ENCODE measurements around the gene ST6GALNAC4. TPM values are rescaled to one million over a fixed set of nuclear protein-coding genes. Genes with fewer than 3 reads are reported as not detected.
A peak's percentile ranks its signal among the peaks of the same experiment; 100 is the strongest.

ST6GALNAC4 gene
- total RNA-seq, 2 experiments from 2014 or later, result 118 to 180 TPM

DNA sequence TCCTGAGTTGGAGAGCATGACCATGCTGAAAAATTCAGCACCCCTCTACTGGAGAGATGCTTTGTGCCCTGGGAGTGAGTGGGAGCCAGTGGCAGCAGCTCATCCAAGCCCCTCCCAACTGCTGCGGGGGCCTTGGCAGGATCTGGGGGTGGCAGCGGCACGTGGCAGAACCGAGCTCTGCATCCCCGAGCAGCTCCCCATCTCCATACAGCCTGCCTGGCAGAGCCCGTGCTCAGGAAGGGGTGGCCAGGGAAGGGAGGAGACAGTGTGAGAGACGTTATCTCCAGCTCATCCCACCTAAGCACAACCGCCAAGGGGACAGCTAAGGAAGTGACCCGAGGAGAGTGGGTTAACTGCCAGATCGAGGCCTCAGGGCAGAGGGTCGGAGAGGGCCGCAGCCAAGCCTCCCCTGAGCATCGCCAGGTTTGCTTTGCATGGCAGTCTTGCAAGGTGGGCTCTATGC is 38.0 kb upstream of the ST6GALNAC4 start:
- Histone ChIP-seq H3K4me2 (ENCODE audit: low read length) (peak overlapping the region; percentile 13; the same call in 1 of the 2 replicates), H3K9me3 (ENCODE audit: low read length) (no peaks in the 10 kb centered on the region; the same call in 1 of the 2 replicates), H3K79me2 (ENCODE audit: insufficient read depth, low read depth, low read length) (peaks cover 76% of the 10 kb centered on the region), H4K20me1 (ENCODE audit: insufficient read depth, low read length) (0 out of 2 replicates have a peak, but pooled peaks cover 9% of the 10 kb centered on the region), H3K4me3 (ENCODE audit: low read depth, low read length, poor library complexity, severe bottlenecking) (no peak overlapping the region), H3K9me2 (ENCODE audit: insufficient read depth, low read length) (no peaks in the 10 kb centered on the region), H3K36me3 (ENCODE audit: insufficient read depth, low read length) (peaks cover 54% of the 10 kb centered on the region), H2AFZ (ENCODE audit: low read length) (no peak overlapping the region), H3K4me1 (ENCODE audit: insufficient read depth, low read length, poor library complexity, severe bottlenecking) (peaks cover 16% of the 10 kb centered on the region), H3K27ac (ENCODE audit: low read depth, low read length, poor library complexity, severe bottlenecking) (no peak overlapping the region)
- intact Hi-C loops (cut with micrococcal nuclease; ENCODE audit: unreplicated experiment), result loop anchor here (1.0 kb wide), 2 partner anchors 24 to 80 kb away; no protein-coding TSS in a partner anchor
- BruUV-seq (replicated peaks), result no TSS peak
- TF ChIP-seq, protein P1, sequence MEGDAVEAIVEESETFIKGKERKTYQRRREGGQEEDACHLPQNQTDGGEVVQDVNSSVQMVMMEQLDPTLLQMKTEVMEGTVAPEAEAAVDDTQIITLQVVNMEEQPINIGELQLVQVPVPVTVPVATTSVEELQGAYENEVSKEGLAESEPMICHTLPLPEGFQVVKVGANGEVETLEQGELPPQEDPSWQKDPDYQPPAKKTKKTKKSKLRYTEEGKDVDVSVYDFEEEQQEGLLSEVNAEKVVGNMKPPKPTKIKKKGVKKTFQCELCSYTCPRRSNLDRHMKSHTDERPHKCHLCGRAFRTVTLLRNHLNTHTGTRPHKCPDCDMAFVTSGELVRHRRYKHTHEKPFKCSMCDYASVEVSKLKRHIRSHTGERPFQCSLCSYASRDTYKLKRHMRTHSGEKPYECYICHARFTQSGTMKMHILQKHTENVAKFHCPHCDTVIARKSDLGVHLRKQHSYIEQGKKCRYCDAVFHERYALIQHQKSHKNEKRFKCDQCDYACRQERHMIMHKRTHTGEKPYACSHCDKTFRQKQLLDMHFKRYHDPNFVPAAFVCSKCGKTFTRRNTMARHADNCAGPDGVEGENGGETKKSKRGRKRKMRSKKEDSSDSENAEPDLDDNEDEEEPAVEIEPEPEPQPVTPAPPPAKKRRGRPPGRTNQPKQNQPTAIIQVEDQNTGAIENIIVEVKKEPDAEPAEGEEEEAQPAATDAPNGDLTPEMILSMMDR (conservative IDR thresholded peaks at IDR 0.05; ENCODE audit: low read length), result no peak
- no peak for TF ChIP-seq EZH2phosphoT487 (IDR thresholded peaks at IDR 0.05; ENCODE audit: borderline replicate concordance, low read depth, low read length)
- ChIA-PET CTCF (ENCODE audit: unreplicated experiment) (interaction anchor here (0.6 to 3.0 kb wide), 6 partner anchors 11 to 89 kb away, joined by 3 to 15 read pairs (median 4); no protein-coding TSS in a partner anchor), POLR2A (interaction anchor here (0.5 to 3.5 kb wide), 3 partner anchors 8 to 687 kb away, joined by 3 to 12 read pairs (median 3); no protein-coding TSS in a partner anchor)
- no peak for DNase-seq (ENCODE audit: low spot score)

DNA sequence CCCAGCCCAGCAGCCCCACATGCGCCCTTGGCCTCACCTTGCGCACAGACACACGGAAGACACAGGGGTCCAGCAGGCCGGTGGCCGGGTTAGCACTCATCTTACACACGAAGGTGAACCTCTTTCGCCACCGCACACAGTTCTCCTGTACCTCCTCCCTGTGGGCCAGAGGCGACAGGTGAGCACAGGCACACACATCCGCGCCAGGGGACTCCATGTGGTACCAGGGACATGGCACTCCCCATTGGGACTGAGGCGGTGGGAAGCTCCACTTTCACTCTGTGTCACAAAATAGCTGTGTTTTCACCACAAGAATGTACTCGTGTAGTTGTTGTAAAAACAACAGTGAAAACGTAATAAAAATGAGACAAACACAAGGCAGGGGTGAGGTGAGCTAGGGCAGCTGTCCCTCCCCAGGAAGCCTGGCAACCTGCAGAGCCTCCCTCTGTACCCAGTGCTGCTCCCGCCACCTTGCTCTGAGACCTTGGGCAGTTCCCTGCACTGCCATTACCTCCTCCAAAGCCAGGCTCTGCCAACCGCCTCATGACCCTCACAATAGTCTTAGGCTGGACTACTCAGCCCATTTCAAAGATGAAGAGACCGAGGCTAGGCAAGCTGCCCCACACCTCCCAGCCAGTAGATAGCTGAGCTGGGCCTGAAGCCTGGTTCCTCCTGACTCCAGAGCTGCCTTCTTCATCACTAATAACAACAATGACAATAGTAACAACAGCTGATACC is 37.1 kb upstream of the ST6GALNAC4 start:
- H4K20me1 ChIP-seq (ENCODE audit: insufficient read depth, low read length), result 0 out of 2 replicates have a peak, but pooled peaks cover 9% of the 10 kb centered on the region
- H3K4me3 ChIP-seq (ENCODE audit: low read depth, low read length, poor library complexity, severe bottlenecking), result no peak overlapping the region
- no peak overlapping the region for H3K27ac ChIP-seq (ENCODE audit: low read depth, low read length, poor library complexity, severe bottlenecking)
- TF ChIP-seq, protein P1 (conservative IDR thresholded peaks at IDR 0.05; ENCODE audit: low read length), result no peak
- no peak for TF ChIP-seq EZH2phosphoT487 (IDR thresholded peaks at IDR 0.05; ENCODE audit: borderline replicate concordance, low read depth, low read length)
- H3K4me1 ChIP-seq (ENCODE audit: insufficient read depth, low read length, poor library complexity, severe bottlenecking), result peaks cover 16% of the 10 kb centered on the region
- peaks cover 69% of the 10 kb centered on the region for H3K79me2 ChIP-seq (ENCODE audit: insufficient read depth, low read depth, low read length)
- no peak for DNase-seq (ENCODE audit: low spot score)
- ChIA-PET CTCF (ENCODE audit: unreplicated experiment) (interaction anchor here (0.6 to 3.0 kb wide), 4 partner anchors 10 to 80 kb away, joined by 3 to 15 read pairs (median 5); no protein-coding TSS in a partner anchor), POLR2A (interaction anchor here (1.2 to 3.5 kb wide), 2 partner anchors 8 to 81 kb away, joined by 3 to 12 read pairs; no protein-coding TSS in a partner anchor)
- peaks cover 52% of the 10 kb centered on the region for H3K36me3 ChIP-seq (ENCODE audit: insufficient read depth, low read length)
- intact Hi-C loops (cut with micrococcal nuclease; ENCODE audit: unreplicated experiment), result no loop called here
- no peak overlapping the region for H3K4me2 ChIP-seq (ENCODE audit: low read length)
- H3K9me2 ChIP-seq (ENCODE audit: insufficient read depth, low read length), result no peaks in the 10 kb centered on the region
- H3K9me3 ChIP-seq (ENCODE audit: low read length), result no peaks in the 10 kb centered on the region; the same call in 1 of the 2 replicates
- no peak overlapping the region for H2AFZ ChIP-seq (ENCODE audit: low read length)
- BruUV-seq (replicated peaks), result no TSS peak

Data from OCI-LY7 (cell line).